NCI-H82 (cell line): Measurements from ENCODE around the gene NCAM2.

Source experiments
- DNase-seq: peaks from one replicate; lab custom pipeline; 2025; lab: John Stamatoyannopoulos, UW

NCAM2 gene

DNA sequence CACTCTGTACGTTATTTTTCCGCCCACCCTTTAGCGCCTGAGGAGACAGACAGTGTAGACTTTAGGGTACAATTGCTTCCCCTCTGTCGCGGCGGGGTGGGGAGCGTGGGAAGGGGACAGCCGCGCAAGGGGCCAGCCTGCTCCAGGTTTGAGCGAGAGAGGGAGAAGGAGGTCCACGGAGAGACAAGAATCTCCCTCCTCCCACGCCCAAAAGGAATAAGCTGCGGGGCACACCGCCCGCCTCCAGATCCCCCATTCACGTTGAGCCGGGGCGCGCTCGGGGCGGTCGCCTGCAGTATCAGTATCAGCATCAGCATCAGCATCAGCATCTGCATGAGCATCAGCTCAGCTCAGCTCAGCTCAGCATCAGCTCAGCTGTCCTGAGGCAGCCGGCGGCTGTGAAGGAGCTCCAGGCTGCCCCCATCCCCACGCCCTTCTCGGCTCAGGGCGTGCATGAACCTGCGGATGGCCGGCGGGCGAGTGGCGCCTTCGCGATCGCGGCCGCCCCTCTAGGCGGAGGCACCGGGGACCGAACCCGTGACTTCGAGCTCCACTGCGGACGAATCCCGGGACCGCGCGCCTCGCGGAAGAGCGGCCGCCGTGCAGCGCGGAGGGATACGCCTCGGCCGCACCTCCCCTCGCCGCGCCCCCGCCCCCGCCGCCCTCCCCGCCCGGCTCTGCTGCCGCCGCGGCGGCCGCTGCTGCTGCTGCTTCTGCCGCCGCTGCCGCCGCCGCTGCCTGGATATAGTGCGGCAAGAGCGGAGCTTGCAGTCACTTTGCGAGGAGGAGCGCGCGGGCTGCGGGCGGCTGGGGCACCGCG lies at the start of gene NCAM2:
Gene NCAM2, plus strand, starts transcription at position 774 of the 820 bp plus-strand sequence.
- DNase-seq: peak; percentile 79

DNA sequence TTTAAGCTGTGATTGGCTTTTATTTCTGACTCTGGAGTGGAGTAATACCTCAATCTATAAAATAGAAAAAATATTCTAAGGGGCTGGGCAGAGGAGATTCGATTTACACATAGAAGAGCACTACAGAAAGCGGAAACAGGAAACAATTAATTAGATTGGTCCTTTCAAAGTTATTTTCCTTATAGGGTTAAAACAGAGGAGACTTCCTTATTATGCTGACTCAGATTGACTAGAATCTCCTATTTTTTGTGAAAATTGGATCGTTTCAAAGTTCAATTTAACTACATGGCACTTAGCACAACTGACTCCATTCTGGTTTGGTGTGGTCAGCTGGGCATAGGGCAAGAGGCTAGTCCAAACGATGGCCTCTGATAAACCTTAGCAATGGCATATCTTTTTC lies 48.3 kb upstream of the NCAM2 start:
- no peak for DNase-seq

DNA sequence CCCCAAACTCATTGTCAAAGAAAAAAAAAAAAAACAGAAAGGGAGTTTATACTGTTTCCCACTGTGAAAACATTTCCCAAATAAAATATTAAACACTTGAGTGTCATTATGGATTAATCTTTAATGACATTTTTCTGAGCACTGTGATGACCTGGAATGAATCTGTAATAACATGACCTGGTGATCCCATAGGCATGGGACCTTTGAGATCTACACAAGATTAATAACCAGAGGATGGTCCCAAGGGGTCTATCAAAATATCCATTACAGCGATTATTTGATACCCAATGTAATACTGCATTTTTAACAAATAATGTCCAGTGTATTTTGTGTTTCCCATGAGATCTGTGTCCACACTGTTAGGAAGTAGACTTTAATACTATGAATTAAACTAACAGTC lies 32.4 kb upstream of the NCAM2 start:
- no peak for DNase-seq

DNA sequence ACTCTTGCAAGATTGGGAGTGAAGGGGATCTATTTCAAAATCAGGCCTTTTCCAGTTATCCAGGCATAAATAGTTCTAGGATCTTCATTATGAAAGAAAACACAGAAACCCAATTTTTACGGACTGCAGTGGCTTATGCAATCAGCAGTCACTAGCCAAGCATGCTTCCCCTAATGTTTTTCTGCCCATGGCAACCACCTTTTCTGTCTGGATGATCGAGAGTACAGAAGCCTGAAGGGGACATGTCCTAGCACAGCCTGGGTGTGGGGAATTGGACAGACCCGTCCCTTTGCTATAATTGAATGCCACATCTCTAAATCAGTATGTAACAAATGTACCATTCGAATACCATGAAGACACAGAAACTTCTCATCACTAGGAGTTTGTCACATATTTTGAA lies 29.8 kb upstream of the NCAM2 start:
- no peak for DNase-seq

DNA sequence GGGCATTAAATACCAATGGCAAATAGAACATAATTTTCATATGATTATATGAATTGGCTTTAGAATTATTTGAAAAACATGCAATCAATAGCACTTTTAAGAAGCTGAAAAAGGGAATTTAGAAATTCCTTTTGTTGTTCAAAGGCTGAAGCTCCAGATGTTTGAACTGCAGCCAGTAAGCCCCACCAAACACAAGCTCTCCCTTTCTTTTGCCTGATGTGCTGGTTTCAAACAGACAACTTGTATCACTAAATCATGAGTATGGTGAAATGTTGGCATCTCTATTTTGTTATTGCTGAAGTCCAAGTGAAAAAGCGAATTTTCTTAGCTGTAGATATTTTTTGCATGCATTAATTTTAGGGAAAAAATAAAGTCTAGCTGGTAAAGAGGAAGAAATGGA lies 27.5 kb upstream of the NCAM2 start:
- no peak for DNase-seq

DNA sequence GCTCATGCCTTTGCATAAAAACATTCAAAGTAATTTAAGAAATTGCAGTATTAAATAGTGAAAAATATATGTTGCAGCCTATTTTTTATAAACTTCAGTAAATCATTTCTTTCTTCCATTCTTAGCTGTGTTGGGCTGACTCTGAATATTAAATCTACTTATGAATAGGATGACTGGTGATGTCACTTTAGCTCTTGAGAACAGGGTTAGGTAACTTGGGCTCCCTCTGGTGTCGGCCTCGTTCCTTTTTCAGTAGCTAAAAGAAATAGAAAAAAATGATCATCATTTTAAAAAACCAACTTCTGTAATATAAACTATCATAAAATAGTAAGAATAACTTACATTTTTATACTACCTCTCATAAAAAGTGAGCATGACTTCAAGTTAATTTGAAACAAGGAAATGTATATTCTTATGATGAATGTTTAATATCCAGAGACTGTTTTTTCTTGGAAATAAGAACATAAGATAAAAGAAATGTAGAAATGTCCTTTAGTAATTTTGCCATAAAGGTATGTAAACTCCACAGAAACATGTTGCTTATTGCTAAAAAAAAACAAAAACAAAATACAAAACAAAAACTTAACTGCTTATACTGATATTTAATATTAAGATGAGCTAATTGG lies 26.8 kb upstream of the NCAM2 start:
- DNase-seq: peak; percentile 80

DNA sequence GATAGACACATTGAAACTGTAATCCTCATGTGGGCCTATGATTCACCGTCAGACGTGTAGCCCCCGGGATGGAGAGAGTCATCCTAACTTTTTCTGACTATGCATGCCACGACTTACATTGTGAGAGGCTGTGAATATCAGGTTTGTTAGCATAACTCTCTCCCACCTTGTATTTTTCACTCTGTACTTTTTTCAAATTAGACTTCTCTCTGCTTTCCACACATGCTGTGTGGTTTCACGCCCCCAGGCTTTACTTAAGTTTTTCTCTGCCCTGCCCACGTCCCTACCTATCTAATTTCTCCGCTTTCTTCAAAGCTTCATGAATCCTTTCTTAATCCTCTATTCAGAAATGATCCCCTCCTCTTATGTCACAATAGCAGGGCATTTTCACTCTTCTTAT lies 3.4 kb upstream of the NCAM2 start:
- no peak for DNase-seq

DNA sequence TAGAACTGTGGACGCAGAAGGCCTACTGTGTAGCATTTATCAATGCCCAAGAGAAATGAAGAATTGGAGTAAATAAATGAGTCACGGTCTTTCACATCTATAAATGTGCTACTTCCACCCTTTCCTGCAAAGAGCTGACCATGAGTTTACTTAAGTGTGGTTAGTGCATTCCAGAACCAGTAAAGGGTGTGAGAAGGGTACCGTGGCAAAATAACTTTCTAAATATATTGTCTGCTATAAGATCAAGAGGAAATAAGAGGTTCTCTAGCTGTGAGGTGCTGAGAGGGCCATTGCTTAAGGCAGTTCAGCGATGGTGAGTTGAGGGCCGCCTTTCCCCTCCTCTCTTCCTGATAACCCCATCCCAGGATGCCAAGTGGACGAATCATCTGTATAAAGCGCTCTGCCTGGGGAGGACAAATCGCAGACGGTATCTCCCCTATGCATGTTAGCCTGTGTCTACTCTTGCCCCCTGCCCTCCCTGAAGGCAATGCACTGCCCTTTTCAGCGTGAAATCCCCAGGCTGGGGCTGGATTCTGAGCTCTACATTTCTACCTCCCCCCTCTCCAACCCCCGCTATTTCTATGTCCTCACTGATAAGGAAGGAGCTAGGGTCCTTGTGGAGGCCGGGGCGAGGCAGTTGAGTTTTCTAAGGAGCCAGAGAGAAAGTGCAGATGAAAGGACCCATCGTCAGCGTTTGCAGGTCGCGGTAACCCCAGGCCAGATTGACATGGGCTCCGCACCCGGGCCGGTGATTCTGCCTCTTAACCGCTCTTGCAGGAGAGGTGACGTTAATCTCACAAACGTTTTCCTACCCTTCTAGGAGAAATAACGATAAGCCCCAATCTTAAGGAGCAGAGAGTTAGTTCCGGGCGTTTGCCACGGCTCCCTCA lies 1.5 kb upstream of the NCAM2 start:
- DNase-seq: peak; percentile 11

DNA sequence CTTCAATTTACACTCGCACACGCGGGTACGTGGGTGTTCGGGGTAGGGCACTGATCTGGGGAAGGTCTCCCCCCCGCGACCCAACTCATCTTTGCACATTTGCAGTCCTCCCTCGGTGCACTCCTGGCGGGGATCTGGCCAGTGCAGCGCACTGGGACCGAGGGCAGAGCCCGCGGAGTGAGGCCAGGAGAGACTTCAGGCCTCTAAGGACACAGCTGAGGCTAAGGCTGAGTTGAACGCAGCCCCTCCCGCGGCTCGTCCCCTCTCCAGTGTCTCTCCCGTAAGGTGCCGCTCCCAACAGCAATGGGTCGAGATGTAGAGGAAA lies 936 bp upstream of the NCAM2 start:
- DNase-seq: peak; percentile 20

DNA sequence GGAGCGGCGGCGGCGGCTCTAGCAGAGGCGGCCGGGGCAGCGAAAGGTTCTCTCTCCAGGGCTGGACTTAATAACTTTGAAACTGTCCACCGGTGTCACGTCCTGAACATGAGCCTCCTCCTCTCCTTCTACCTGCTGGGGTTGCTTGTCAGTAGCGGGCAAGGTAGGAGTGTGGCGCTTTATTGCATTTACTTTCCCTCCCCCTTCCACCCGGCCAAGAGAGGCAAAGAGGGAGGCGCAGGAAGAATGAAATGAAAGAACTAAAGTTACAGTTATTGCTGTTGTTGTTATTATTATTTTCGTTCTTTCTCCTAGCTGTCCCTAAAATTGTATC lies 214 bp downstream of the NCAM2 start:
- no peak for DNase-seq

DNA sequence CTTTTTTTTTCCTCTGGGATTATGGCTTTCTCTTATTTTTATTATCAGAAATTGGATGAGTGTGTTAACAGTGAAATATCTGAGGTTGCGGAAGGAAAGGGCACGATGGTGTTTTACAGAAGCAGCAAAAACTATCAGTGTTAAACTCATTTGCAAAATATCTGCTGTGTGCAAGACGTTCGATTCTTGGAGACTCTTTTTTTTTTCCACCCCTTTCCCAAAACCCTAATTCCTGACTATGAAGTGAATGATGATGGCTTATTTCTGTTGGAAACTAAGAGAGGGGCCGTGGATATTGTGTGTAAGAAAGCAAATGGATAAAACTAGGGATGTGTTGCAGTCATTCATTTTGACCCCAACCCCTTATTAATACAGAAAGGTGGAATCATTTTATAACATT lies 677 bp downstream of the NCAM2 start:
- DNase-seq: no peak

DNA sequence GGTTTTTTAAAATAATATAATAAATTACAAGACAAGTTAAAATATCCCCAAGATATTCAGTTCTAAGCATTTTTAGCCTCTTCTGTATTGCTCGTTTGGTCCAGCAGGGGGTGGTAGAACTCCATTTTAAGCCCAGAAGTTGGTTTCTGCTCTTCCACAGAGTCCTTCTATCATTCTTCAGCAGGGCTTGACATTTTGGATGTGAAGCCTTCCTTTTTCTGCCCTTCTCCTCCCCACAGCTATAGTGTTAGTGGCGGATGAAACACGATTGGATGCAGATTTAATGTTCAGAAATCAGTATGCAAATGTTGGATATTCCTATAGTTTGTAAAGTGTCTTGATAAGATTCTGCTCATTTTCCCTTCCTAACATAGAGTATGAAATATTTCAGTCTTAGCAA lies 1.4 kb downstream of the NCAM2 start:
- peak; percentile 63 for DNase-seq

DNA sequence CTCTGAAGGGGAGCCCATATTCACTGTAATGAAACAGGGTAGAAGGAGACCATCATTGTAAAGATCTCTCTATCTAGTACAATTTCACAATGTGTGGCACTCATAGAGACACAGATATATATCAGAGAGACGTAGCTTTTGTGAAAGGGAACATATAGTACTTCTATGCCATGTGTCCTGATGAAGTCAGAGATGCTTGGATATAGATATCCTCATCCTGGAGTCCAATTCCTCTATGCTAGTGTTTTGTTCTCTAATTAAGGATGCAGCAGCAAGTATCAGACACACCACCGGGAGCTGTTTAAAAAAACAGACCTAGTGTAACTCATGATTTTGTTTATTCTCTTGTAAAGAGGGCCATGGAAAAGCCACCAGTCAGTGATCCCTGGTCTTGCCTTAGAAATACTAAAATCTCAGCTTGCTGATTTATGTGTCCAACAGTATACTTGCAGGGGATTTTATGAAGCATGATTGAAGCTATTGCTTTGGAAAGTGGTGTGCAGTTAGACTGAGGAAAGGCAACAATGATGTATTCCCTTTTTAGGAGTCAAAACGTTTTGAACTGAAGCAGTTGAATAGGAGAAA lies 2.5 kb downstream of the NCAM2 start:
- DNase-seq: no peak

DNA sequence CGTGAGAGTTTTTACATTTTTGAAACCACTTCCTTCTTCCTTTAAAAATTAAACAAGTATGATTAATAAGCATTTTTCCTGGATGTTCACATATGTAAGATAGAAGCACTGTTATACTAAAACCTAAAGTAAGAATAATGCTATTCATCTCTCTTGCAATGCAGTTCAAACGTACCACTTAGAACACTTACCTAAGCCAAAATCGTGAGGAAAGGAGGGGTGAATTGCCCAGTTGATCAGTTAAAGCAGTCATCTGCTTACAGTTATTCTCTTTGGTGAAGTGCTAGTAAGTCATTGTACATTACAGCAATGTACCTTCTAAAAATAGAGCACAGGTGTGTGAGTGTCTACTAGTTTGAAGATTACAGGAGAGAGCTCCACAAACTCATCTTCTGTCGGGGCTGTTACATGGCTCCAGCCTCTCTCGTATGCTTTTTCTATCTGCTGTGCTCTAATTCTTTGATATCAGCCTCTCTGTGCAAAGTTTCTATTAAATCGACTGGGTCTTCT lies 3.4 kb downstream of the NCAM2 start:
- no peak for DNase-seq

DNA sequence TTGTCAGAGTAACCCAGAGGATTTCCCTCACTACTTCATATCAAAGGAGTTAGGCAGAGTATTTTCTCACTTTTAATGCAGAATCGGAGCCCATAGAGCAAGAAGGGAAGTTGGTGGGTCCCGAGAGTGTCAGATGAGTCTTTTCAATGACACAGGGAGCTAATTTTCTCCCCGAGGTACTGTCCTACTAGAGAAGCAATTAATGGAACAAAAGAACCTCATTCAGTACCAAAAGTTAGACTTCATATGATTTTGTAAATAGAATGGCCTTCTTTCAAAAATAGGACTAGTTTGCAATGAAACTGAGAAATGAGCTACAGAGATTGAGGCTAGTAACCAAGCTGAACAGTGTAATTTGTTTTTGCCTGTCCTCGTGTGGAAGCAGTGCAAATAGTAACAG lies 3.9 kb downstream of the NCAM2 start:
- no peak for DNase-seq

DNA sequence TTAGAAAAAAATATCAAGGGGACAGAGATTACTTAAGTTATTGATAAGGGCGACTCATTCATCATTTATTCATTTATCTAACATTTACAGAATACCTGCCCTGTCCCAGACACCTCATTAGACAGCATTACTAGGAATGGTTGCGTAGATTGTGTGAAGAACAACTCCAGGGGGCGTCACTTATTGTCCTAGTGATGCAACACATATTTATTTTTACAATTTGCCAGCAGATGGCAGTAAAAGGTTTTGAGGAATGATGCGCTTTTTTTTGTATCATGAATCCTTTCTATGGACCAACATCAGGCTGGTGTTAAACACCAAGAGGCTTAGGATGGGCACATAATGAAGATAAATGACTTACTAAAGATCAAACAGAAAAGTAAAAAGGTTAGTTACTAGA lies 5.5 kb downstream of the NCAM2 start:
- peak; percentile 81 for DNase-seq

DNA sequence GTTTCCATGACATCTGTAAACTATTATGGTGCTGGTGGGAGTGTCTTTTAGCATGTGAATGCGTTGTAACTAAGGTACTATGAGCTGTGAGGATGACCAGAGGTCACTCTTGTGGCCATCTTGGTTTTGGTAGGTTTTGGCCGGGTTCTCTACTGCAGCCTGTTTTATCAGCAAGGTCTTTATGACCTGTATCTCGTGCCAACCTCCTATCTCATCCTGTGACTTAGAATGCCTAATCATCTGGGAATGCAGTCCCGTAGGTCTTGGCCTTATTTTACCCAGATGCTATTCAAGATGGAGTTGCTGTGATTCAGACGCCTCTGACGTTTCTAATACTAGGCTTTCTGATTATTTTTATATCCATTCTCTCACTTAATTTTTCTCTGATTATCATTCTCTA lies 9.4 kb downstream of the NCAM2 start:
- DNase-seq: no peak

DNA sequence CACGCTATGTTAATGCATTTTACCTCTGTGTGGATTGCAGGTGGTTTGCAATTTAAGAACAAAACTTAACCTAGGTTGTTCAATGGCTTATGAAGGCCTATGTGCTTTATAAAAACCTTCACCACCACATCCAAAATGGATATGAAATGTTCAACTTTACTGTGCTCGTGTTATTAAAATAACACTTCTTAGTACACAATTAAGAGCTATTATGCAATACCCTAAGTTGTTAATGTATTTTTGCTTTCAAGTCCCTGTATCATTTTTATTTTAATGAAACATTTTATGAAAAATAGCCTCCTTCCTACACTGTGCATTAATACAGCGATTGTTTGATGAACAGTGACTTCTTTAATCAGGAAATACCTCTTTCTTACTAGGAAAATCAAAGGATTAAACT lies 12.0 kb downstream of the NCAM2 start:
- DNase-seq: no peak

DNA sequence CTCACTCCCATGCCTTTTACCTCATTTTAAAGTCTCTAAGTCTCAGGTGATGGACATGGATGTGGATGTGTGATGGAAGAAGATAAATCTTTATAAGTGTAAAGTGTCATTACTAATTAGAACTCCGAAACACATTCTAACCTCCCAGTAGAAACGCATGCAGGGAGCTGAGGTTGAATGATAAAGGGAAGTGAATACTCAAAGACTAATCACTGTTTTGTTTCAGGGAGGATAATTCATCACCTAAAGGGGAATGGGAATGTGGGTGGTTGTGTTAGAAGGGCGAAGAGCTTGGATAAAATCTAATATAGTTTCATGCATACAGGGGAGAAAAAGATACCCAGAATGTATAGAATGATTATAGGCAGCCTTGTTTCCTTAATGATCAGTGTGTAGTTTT lies 12.5 kb downstream of the NCAM2 start:
- DNase-seq: no peak

DNA sequence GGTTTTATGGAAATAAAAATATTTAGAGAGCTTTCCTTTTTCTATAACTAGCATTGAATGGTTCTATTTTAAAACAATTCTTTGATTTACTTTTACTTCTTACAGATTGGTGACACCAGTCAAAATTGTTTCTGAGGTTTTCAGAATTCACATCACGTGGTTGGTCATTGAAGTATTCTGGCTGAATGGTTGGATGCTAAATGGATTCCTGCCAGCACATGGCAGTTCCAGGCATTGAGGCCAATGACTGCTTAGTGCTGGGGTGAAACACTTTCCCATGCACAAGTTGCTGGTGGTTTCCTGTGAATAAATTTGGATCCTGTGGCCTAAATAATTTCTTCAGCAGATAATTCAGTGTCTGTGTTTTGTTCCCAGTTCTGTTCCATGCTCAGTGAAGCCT lies 20.6 kb downstream of the NCAM2 start:
- no peak for DNase-seq

DNA sequence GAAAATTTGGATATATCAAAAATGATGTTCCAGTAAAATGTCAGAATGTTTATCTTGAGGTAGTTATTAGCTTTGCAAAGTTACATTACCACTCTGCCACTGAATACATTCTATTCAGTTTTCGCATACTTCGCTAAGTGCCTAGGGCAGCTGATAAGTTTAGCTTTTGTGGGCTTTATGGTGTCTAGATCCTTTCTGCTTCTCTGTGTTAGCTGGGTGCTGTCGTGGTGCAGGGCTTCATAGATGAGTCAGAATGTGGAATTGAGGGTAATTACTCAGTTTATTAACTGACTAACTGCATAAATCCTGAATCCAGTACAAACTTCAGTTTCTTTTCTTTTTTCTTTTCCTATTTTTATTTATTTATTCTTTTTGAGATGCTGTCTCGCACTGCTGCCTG lies 21.5 kb downstream of the NCAM2 start:
- no peak for DNase-seq

DNA sequence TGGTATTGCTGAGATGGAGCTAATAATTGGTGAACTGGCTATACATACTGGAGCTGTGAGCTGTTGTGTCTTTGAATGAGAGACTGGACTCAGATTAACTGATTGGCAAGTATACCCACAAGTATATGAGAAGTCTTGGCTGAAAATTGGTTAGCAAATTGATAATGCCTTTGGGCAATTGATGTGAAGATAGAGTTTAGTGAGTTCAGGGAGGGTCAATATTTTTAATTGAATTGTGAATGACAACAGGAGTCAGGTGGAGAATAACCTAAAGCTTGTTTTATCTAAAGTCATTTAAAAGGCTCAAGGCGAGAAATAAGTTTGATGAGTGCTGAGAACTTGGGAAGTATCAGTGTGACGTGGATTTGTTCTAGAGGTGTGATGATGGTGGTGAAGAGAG lies 27.5 kb downstream of the NCAM2 start:
- DNase-seq: no peak
